HuH-7 (cell line): Measurements from ENCODE around the gene ARHGAP23.
"Not testable (repeated sequence)": the region's sequence is repeated elsewhere in the genome, so short reads cannot be mapped to it uniquely, and the experiment has no call there.

Source experiments
- DNase-seq: peaks from one replicate; pipeline ENCODE4 v3.0.0; 2011; ENCODE audit warnings: low spot score

Gene ARHGAP23

DNA sequence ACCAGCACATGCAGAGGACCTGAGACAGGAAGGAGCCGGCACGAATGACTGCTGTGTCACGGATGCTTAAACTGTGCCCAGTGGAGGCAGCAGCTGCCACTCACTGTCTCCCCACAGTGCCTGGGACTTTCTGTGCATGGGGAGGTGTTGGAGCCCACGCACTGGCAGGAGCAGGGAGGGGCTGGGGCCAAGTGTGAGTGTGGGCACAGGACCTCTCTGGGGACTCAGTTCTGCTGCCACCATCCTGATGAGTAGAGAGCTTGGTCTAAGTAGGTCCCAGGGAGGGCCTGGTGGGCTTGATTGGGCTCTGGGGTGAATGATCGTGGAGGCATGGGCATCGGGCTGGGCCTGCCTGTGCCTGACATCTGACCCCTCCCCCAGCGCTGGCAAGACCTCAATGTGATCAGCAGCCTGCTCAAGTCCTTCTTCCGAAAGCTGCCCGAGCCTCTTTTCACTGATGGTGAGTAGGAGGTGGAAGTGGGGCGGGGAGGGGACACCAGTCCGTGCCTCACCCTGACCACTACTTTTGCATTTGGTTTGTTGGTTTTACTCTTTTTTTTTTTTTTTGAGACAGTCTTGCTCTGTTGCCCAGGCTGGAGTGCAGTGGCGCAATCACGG is 57.5 kb downstream of the ARHGAP23 start:
- DNase-seq: not testable (repeated sequence)

DNA sequence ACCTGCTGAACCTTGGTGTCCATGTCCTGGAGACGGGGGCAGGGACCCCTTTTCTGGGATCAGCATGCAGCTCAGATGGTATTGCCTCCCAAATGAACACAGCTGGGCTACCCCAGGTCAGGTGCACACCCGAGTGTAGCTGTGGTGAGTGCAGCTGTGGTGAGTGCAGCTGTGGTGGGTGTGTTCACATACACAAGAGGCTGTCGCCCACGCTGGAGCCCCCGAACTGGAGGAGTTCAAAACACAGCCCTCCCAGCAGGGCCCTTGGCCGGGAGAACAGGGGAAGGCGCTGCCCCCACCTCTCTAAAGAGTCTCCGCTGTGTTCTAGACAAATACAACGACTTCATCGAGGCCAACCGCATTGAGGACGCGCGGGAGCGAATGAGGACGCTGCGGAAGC is 61.5 kb downstream of the ARHGAP23 start:
- not testable (repeated sequence) for DNase-seq

DNA sequence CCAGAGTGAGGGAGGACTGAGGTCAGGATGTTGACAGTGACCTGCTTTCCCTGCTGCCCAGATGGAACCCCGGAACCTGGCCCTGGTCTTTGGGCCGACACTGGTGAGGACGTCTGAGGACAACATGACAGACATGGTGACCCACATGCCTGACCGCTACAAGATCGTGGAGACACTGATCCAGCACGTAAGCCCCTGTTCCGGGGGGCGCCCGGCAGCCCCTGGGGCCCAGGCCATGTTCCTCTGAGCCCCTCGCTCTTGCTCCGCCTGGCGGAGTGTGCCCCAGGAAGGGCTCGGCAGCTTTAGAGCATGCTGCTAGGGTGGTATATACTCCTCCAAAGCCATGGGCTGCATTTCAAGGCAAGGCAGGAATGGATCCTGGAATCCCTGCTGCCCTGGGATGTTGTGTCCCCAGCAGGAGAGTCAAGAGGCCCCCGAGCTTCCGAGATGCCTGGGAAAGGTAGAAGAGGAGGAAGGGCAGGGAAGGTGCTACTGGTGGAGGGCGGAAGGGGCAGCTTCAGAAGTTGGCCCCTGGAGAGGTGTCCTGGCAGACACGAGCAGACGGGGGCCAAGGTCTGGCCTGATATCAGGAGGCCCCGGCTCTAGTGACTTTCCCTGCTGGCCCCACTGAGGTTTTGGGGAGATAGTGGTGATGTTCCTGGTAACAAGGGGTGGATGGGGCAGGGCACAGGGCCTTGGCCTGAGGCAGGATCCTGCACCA is 63.2 kb downstream of the ARHGAP23 start:
- not testable (repeated sequence) for DNase-seq

DNA sequence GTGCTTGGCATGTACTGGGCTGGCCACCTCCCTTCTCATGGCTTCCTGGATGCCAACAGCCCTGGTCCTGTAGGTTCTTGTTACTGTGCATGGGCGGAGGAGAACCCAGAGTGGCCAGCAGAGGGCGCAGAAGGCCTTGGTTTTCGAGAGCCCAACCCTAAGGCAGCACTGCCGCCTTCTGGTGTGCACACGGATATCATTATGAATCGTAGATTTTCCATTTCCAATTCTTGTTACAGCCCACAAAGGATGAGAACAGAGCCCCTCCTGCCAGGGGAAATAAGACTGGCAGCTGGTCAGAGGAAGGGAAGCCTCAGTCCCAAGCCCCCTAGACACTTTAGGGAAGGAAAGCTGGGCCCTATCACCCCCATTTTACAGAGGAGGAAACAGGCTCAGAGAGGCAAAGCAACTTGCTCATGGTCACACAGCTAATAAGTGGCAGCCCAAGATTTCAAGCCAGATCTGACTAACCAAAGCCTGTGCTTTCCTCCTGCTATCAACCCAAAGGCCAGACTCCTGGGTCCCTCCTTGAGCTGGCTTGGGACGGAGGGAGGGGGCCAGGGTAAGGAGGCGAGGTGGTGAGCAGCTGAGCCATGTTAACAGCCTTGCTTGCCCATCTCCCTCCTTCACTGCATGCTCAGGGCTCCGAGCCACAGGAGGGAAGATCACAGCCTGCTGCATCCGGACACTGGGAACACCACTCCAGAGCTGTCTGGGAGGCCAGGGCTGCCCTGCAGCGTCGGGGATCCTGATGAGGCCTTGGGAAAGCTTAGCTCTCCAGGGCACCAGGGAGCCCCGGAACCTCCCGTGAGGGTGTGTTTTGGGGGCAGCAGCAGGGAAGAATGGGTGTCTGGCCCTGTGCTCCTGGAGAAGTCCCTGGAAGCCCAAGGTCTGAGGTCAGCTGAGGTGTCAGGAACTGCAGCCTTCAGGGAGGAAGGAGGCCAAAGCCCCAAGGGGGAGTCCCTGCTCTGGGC is 64.1 kb downstream of the ARHGAP23 start:
- peak; percentile 51 for DNase-seq

DNA sequence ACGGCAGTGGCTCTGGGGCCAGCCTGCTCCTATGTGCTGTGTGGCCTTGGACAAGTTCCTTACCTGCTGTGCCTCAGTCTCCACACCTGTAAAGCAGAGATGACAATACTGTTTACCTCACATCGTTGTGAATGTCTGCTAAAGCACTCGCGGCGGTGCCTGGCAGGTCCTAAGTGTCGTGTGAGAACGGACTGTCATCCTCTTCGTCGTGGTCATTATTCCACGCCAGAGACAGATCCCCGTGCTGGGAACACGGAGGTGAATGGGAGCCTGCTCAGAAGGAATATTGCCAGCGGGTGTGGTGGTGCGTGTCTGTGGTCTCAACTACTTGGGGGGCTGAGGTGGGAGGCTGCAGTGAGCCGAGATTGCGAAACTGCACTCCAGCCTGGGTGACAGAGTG is 65.9 kb downstream of the ARHGAP23 start:
- not testable (repeated sequence) for DNase-seq

DNA sequence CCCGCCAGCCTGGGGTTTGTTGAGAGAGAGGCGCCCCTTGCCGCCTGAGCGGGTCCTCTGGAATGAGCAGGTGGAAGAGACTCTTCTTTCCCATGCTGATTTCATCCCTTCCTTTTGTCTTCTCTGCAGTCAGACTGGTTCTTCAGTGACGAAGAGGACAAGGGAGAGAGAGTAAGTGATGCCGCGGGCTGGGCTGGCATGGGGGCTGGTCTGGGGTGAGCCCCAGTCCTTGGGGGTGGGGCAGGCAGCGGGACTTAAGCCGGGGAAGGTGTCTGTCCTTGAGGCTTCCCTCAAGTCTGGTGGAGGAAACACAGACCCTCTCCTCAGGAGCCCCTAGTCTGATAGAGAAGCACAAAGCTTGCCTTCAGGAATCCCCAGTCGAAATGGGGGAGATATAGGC is 69.4 kb downstream of the ARHGAP23 start:
- DNase-seq: not testable (repeated sequence)

DNA sequence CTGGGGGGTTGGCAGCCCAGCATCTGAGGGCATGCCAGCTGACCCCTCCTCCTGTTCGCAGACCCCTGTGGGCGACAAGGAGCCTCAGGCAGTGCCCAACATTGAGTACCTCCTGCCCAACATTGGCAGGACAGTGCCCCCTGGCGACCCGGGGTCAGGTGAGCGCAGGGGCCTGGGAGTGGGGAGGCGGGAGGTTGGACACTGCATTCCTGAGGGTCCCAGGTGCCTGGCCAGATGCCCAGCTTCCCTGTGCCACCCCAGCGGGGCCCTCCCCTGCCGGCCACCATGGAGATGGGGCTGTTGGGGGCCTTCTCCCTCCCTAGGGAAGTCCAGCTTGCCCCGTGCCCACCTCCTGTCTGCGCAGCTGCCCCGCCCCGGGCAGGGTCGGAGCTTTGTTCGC is 70.1 kb downstream of the ARHGAP23 start:
- DNase-seq: no peak

DNA sequence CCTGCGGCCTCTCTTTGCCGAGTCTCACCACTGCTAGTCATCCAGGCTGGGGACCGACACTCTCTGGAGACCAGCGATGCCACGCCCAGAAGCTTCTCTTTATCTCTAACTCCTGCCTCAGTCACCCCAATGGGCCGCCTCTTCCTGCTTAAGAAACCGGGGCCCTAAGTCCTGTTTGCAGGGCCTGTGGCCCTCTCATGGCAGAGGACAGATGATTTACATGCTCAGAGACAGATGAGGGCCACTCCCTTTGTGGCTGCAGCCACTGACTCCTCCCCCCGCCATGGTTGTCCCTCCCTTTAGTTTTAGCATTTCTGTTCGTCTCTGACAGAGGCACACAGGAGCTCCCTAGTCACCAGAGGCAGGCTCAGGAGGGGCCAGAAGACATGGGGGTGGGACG is 71.0 kb downstream of the ARHGAP23 start:
- not testable (repeated sequence) for DNase-seq

DNA sequence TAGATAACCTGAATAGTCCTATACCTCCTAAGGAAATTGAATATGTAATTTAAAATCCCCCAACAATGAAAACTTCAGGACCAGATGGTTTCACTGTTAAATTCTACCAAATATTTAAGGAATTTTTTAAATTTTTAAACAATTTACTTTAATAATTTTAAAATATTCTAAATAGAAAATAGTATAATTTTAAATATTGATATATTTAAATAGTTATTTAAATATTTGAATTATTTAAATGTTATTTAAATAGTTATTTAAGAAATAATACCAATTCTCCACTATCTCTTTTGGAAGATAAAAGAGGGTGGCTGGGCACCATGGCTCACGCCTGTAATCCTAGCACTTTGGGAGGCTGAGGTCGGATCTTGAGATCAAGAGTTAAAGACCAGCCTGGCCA is 73.5 kb downstream of the ARHGAP23 start:
- DNase-seq: not testable (repeated sequence)

DNA sequence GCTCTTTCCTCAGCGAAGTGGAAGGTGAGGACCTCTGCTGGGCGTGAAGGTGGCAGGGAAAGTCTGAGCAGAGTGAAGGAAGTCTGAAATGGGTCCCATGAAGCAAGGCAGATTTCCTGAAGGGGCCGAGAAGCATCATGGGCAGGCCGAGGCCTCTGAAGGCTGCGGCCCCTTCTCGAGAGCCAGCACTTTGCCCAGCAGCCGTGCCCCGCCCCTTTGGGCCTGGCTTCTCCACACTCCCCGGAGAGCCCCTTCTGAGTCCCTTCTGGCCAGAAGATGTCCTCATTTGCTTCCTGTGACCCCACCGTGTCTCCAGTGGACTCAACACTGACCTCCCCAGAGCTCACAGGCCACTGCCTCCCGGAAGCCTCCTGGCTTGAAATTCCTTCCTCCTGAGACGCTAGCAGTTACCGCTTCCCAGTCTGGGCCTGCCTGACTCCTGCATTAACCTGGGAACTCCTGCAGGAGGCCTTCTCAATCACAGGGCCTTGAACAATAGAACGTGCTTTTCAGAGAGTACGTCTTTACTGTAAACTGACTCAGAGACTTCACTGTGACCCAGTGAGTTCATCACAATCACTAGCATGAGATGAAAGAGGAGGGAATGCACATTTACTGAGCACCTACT is 75.1 kb downstream of the ARHGAP23 start:
- DNase-seq: not testable (repeated sequence)

DNA sequence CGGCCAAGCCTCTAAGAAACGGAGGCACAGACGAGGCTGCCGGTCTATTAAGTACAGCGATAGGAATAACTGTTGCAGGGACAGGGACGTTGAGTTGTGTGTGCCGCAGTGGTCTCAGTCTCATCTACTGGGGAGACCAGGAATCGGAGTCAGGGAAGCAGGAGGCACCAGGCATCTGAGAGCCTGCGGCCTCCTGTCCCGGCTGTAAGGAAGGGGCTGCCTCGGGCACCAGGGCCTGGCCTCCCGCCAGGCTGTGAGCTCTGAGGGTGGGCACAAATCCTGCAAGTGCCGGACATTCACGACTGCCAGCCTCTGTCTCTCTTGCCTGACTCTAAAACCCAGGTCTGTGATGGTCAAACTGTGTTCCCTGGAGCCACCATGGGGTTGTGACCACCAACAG is 76.0 kb downstream of the ARHGAP23 start:
- no peak for DNase-seq

DNA sequence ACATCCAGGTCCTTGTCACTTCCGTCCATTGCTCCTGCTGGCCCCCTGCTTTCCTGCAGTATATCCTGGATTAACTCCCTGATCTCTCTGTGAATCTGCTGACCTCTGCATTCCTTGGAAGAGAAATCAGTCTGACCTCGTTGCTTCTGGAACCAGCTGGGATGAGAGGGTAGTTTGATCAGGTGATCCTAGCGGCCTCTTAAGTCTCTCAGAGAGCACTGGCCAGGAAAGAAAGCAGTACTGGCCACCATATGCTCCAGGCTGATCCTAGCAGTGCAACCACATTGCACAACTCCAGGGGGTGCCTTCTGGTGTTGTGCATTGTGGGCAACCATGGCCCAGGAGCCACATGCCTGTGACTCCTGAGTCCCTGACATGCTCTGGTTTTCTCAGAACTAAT is 79.2 kb downstream of the ARHGAP23 start:
- DNase-seq: no peak

DNA sequence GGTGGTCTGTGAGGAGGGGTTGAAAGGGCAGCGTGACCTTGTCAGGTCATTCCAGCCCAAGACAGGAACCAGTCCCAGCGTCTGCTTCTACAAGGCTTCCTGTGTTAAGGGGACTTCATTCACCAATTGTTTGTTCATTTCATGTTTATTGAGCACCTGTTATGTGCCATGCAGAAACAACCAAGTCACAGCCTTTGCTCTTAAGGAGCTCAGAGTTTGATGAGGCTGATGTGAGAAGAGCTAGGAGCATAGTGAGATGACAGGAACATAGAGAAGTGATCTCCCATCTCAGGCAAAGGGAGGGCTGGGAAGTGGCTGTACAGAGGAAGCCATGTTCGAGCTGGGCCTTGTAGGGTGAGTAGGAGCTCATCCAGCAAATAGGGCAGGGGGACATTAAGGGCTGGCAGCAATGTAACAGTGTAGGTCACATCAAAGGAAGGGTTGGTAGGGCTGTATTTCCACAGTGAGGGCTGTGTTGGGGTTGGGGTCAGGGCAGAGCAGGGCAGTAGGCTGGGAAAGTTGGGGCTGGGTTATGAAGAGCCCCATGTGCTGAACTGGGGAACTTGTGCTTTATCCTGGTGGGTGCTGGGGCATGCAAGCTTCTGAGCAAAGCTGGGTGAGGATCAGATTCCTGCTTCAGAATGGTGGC is 79.8 kb downstream of the ARHGAP23 start:
- no peak for DNase-seq

DNA sequence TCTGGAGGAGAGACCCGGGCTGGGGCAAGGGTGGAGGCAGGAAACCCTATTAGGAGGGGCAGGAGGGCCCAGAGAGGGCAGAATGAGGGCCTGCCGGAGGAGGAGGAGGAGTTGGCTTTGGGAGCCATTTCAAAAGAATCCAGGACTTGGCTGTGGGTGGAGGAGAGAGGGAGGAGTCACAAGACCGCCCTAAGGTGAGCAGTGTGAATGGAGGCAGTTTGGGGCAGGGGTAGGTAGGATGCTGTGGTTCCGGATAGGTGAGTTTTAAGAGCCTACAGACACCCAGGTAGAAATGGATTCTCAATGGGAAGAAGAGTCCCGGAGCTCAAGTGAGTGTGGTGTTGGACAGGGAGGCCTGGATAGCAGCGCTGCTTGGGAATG is 80.3 kb downstream of the ARHGAP23 start:
- DNase-seq: no peak

DNA sequence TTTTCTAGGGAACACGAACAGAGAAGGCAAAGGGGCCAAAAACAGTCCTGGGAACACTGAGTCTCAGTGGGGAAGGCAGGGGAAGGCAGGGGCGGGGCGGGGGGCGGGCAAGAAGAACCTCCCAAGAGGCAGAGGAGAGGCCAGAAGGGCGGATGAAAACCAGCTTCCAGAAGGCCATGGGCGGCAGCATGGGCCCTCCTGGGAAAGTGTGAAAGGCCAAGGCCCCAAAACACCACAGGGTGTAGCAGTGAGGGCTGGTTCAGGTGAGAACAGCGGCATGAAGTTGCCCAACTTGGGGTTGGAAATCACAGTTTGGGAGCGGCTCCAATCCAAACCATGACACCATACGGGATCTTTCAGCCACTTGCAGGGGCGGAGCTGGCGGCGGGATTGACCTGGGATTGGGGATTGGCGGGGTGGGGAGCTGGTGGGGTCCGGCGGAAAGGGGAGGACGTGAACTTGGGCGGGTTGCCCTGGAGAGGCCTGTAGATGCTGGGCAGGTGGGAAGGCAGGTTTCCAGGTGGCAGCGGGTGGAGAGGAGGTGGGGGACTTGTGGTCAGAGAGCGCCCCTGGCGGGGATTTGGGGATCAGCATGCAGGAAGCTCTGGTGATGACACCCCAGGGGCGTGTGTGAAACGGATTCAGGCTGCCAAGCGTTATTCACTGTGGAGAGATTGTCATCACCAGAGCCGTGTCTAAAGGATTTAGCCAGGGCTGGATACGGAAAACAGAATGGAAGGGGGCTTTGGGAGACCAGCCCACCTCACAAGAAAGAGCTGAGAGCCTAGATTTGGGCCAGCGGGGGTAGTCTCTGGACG is 80.9 kb downstream of the ARHGAP23 start:
- DNase-seq: peak; percentile 97

DNA sequence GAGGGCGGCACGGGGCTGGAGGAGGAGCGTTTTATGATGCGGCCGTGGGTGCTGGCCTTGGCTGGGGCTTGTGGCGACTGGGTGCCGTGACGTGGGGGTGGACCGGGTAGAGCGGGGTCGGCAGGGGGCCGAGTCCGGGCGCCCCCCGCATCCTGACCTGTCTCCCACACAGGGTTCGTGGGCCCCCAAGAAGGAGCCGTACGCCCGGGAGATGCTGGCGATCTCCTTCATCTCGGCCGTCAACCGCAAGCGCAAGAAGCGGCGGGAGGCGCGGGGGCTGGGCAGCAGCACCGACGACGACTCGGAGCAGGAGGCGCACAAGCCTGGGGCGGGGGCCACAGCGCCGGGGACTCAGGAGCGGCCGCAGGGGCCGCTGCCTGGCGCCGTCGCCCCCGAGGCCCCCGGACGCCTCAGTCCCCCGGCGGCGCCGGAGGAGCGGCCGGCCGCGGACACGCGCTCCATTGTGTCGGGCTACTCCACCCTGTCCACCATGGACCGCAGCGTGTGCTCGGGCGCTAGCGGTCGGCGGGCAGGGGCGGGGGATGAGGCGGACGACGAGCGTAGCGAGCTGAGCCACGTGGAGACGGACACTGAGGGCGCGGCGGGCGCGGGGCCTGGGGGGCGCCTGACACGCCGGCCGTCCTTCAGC is 81.6 kb downstream of the ARHGAP23 start:
- DNase-seq: no peak

DNA sequence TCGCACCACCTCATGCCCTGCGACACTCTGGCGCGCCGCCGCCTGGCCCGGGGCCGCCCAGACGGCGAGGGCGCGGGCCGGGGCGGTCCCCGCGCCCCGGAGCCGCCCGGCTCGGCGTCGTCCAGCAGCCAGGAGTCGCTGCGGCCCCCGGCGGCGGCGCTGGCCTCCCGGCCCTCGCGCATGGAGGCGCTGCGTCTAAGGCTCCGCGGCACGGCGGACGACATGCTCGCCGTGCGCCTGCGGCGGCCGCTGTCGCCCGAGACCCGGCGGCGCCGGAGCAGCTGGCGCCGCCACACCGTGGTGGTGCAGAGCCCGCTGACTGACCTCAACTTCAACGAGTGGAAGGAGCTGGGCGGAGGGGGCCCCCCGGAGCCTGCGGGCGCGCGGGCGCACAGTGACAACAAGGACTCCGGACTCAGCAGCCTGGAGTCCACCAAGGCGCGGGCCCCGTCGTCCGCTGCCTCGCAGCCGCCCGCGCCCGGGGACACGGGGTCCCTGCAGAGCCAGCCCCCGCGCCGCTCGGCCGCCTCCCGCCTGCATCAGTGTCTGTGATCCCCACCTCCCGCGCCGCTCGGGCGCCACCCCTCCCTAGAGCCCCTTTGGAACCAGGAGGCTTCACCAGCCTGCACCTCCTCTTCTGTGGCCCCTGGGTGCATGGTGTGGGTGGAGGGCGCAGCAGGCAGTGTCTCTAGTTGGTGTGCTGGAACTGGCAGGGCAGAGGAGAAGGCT is 82.3 kb downstream of the ARHGAP23 start:
- peak; percentile 65 for DNase-seq

DNA sequence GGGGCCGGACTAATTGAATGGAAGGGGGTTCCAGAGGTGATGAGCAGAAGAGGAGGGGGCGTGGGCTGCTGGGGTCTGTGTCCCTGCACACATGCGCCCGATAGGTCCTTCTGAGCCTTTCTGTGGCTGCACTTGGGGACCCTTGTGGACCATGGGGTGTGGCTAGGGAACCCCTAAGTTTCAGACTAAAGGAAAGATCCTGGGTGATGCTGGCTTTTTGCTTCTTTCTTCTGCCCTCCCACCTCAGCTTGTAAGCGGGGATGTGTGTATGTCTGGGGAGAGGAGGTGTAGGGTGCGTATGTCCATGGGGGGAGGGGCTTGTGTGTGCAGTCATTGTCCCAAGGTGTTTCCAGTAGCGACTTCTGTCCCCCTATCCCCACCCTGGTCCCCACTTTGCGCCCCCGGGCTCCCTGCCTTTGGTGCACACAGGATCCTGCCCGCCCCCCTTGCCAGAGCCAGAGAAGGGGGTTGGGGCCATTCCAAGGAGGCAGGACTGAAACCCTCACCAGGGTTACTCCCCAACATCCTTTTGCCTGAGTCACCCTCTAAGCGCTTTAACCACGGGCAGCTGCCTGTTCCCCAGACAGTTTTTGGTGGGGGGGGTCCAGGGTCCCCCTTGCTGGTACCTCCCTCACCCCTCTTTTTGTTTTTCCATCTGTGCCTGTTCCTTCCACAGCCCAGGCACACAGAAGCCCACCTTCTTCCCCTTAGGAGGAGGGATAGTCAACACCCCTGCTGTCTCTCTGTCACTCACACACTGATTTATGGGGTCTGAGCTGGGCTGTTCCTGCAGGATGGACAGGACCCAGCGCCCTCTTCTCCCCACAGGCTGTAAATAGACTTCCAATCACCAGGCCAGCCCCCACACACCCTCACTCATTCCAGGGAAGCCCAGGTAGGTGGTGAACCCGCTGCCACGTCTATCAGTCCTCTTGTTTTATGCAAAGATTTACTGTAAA is 83.2 kb downstream of the ARHGAP23 start:
- no peak for DNase-seq
